GM18507 (cell line): ENCODE results near the gene CDH24.
A peak's percentile ranks its signal among the peaks of the same experiment; 100 is the strongest.

Source experiments
- DNase-seq: peaks from one replicate; pipeline ENCODE4 v3.0.0; 2011; ENCODE audit warnings: low read depth; ENCODE audit not compliant: insufficient read length; ENCODE audit errors: extremely low spot score
- FAIRE-seq: peaks from 2 replicates; lab custom pipeline; 2011; peaks lifted over from hg19 to GRCh38; lab: Jason Lieb, UNC

CDH24 gene

GRCh38 chr14:23091294-23092225 is 34.2 kb upstream of the CDH24 start:
- FAIRE-seq: no peak
- DNase-seq: no peak

GRCh38 chr14:23090254-23090636 is 32.9 kb upstream of the CDH24 start:
- no peak for FAIRE-seq
- no peak for DNase-seq

- DNase-seq: no peak
- FAIRE-seq: no peak
Measured at GRCh38 chr14:23089498-23090253, 32.4 kb upstream of the CDH24 start.

GRCh38 chr14:23086565-23086964 is 29.2 kb upstream of the CDH24 start:
- no peak for DNase-seq
- FAIRE-seq: no peak

DNA sequence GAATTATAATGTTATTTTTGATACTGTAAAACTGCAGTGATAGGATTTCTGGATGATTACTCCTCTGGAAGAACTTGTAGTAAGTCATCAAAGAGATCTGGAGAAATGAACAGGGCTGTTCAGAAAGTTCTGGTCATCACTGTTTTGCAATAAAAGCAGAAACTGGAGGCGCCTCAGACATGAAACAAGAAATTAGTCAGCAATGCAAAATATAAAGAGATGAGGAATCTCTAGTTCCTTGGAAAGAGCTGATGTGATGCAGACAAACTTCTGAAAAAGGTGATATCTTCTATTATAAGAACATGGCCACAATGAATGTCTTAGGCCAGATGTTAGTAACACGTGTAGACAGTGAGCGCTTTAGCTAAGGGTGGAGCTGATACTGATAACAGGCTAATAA is 28.1 kb upstream of the CDH24 start:
- no peak for DNase-seq

GRCh38 chr14:23080474-23080873 is 23.2 kb upstream of the CDH24 start:
- DNase-seq (no peak), FAIRE-seq (no peak)

More for the DNA sequence above, 28.1 kb upstream of the CDH24 start:
- FAIRE-seq: no peak

DNA sequence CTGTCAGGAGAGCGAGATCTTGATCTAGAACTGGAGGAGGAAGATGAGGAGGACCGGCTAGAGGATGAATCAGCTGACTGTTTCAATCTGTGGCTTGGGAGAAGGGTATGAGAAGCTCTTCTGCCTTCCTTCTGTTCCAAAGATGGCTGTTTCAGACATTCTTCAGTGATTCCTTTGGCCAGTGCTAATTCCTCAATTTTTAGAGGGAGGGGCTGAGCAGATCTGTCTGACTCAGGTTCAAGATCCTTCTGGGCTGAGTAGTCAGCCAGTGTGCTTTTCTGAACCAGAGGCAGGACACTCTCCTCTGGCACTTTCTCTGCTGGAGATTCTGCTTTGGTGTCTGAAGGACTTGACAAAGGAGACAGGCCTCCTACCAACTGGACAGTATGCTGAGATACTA is 22.4 kb upstream of the CDH24 start:
- DNase-seq: no peak
- no peak for FAIRE-seq

DNA sequence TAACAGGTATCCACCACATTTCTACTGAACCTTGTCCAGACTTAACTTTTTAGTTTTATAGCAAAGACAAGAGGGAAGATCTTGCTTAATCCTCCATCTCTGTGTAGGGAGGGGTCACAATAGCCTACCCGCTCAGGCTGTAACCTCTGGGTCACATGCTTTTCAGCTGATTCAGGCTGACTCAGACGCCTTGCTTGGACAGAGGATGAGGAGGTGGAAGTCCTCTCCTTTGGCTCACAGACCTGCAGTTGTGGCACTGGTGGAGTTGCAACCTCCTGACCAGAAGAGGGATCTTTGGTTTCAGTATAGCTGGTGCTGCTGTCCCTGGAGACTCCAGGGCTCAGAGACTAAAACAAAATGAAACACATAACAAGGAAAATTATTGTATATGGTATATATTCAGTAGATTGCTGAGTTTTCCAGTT is 21.4 kb upstream of the CDH24 start:
- DNase-seq (no peak), FAIRE-seq (no peak)

DNA sequence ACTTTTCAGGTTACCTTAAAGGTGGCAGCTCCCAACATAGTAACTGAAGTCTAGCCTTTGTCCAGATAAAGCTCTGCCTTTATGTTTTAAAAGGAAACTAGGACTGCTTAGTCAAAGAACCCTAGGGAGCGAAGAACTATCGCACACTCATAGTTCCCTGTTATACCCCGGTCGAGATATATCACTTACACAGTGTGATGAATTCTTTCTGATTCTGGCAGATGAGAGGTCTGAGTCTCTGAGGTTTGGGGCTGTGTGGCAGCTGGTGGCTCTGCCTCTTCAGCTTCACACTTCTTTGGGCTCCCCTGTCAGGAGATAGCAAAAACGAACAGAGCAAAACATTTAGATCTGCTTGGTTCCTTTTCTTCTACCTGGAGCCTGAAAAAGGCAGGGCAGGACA is 20.6 kb upstream of the CDH24 start:
- DNase-seq: no peak

GRCh38 chr14:23076785-23077408 is 19.6 kb upstream of the CDH24 start:
- DNase-seq: no peak
- peak; percentile 47 for FAIRE-seq

More for the DNA sequence above, 20.6 kb upstream of the CDH24 start:
- no peak for FAIRE-seq

DNA sequence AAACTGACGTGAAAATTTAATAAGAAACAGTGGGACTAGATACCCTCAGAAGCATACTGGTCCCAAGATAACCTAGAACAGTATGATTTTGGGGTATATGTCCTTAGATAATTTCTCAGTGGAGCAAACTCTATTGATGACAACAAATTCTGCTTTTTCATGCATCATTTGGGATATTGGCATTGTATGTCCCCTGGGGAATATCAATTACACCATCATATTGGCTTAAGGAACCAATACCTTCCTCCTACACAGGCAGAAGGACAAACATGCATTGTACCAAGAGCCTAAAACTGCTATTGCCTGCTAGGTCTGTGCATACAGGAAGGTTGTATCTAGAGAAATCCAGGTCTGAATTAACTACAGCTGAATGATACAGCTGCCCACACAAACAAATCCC is 17.6 kb upstream of the CDH24 start:
- no peak for FAIRE-seq
- DNase-seq: no peak

- FAIRE-seq: no peak
Measured at GRCh38 chr14:23071921-23072539, 14.7 kb upstream of the CDH24 start.

DNA sequence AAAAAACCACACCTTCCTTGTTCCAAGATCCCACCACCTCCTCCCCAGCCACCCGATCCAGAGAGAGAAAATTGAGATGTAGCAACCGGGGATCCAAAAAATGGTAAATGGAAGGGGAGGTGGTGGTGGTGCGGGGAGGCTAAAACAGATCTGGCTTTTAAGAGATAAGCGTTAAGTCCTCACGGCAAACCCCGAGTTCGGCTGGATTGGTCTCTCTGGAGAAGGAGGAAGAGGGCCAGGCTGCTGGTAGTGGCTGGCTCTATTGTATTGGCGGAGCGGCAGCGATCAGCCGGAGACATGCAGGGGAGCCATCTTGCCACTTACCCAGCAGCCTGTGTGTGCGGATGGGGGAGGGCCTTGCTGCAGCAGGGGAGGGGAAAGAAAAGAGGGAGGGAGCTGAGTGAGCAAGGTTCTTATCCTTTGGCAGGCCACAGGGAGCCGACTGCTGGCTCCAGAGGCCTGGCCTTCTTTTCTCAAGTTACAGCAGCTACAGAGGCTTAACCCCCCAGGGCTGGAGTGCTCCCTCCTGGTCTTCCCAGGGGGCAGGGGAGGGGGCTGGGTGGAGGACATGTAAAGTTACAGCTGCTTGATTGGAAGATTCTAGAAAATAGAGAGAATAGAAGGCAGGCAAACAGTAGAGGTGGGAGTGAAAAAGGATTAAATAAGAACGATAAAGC is 14.1 kb upstream of the CDH24 start:
- FAIRE-seq: peak; percentile 91
- peak; percentile 78 for DNase-seq

More at GRCh38 chr14:23071921-23072539, 14.7 kb upstream of the CDH24 start:
- no peak for DNase-seq

- FAIRE-seq (no peak), DNase-seq (no peak)
Measured at GRCh38 chr14:23070262-23071129, 13.2 kb upstream of the CDH24 start.

DNA sequence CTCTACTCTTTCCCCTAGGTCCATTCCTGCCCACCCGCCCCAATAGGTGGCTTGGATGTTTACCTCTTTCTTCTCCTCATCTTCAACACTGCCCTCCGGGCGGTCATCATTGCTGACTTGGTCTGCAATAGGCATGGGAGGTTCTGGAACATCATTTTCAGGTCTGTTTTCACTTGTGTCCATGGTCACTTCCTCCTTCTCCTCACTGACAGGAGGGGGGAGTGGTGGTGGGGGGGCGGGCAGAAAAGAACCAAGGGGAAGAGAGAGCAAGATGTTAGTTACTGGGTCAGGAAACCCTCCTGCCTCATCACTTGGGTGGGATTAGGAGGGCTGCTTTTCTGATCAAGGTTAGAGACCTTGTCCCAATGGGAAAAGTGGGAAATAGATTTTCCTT is 12.1 kb upstream of the CDH24 start:
- DNase-seq: no peak
- no peak for FAIRE-seq

DNA sequence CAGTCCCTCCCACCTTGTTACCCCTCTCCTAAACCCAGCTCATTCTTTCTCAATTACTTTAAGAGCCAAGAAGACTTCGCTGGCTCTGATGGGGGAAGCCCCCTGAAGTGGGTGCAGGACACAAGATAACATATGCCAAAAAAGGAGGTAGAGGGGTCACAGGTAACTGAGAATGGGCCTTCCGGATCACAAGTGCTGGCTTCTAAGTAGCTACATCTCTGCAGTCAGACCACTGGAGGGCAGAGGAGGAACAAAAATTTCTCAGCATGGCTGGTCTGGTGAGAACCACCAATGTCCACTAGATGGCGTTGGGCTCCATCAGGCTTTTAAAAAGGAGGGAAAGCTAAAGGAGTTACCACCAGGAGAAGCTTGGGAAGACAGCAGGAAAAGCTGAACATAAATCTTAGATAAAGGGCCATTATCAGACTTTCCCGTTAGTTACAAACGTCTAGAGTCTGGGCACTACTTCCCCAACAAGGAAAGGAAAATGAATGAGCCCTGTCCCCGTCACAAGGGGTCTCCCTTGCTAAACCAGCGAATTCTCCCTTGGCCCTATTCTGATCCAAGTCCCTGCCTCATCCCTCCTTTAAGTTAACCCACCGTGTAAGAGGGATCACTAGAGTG is 11.6 kb upstream of the CDH24 start:
- DNase-seq (peak; percentile 76), FAIRE-seq (peak; percentile 86)

GRCh38 chr14:23067847-23068788 is 10.8 kb upstream of the CDH24 start:
- DNase-seq (no peak), FAIRE-seq (no peak)
